ENCODE results near the gene TM4SF4. TPM values are rescaled to one million over a fixed set of nuclear protein-coding genes. Genes with fewer than 3 reads are reported as not detected.

TM4SF4 gene
- total and polyA plus RNA-seq, 2 of the 8 experiments (the other 6 are each of a cell fraction or from before 2014, with no cell fraction given): not detected

- TF ChIP-seq ATF3 (IDR thresholded peaks at IDR 0.05; ENCODE audit: insufficient read depth, low read depth, low read length) (no peak), CTCF (IDR thresholded peaks at IDR 0.05; ENCODE audit: control extremely low read depth in 1 of 3, insufficient read depth in 1 of 3, low read depth in 1 of 3, low read length in 3 of 3) (no peak)
Observed at GRCh38 chr3:149455366-149455765, 19.1 kb upstream of the TM4SF4 start (continued).

All from H1 (cell line).